HG02884 (cell line): ENCODE data around the gene GNAQ.
"Not testable (repeated sequence)": the region's sequence is repeated elsewhere in the genome, so short reads cannot be mapped to it uniquely, and the experiment has no call there.

Experiments
- ATAC-seq: cut with Tn5 transposase; IDR thresholded peaks from one replicate; pipeline ENCODE4 v1.9.1; 2021; ENCODE audit warnings: mild to moderate bottlenecking, moderate library complexity; ENCODE audit not compliant: unreplicated experiment

GNAQ gene

DNA sequence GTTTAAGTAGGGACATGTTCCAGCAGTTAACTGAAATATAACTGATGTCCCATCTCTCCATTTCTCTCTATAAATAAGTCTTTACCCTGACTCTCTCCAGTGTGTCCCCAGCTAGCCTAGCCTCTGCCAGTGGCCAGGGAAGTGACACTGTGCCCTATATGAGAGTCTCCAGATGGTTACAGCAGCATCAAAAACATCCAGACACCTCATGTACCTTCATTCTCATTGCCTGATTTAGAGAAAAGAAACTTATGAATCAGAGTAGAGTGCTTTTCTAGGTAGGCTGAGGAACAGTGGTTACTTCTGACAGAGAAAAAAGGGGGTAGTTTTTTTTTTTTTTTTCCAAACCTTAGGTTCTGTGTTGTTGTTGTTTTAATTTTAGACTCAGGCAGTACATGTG, 148.5 kb downstream of the GNAQ start:
- no peak for ATAC-seq

DNA sequence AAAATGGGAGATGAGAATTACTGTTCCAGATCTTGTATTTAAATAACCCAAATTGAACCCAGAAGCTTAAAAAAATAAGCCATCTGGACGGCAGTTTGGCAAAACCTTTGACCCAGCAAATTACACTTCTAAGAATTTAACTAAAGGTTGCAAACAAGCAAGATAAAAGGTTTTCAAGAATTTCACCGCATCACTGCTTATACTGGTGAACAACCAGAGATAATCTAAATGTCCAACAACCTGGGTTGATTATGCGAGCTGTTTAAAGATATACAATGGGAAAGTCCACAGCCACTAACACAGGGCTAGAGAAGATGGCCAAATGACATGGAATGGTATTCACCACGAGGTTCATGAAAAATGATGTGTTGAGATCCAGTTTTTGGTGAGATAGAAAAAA, 149.3 kb downstream of the GNAQ start:
- no peak for ATAC-seq

DNA sequence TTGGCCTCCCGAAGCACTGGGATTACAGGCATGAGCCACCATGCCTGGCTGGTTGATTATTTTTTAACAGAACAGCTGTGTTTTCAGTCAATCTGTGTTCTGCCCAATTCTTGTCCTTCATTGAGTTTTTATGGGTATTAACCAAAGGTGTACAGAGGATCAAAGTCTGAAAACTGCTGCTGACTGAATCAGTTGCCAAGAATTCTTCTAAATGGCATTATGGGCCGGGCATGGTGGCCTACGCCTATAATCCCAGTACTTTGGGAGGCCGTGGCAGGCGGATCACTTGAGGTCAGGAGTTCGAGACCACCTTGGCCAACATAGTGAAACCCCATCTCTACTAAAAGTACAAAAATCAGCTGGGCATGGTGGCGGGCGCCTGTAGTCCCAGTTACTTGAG, 150.0 kb downstream of the GNAQ start:
- not testable (repeated sequence) for ATAC-seq

DNA sequence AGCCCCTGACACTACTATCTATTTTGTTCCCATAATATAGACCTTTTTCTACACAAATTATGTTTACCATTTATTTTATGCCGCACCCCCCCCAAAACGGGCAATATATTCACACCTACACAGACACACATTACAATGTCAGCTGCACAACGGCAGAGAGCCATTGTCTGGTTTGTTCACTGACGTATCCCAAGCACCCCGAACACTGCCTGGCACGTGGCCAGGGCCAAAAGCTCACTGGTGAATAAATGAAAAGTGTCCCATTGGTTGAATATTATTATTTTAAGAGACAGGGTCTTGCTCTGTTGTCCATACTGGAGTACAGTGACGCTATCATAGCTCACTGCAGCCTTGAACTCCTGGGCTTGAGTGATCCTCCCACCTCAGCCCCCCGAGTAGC, 150.5 kb downstream of the GNAQ start:
- no peak for ATAC-seq

DNA sequence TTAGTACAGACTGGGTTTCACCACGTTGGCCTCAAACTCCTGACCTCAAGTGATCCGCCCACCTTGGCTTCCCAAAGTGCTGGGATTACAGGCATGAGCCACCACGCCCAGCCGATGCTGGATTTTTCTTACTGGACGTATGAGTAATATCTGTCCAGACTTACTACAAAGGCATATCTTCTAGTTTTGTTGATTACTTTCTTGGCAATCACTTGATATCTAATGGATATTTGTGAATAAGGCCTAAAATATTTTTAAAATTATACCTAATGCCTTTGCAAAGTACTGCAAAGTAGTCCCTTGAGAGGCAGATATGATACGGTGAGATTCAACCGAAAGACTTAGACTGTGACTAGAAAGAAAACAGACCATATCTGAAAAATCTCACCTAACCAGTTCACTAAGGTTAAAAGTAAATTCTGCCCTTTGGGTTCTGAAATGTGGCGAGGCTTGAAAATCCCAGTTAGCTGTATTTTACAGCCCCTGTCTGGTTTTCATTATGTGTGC, 152.1 kb downstream of the GNAQ start:
- no peak for ATAC-seq

DNA sequence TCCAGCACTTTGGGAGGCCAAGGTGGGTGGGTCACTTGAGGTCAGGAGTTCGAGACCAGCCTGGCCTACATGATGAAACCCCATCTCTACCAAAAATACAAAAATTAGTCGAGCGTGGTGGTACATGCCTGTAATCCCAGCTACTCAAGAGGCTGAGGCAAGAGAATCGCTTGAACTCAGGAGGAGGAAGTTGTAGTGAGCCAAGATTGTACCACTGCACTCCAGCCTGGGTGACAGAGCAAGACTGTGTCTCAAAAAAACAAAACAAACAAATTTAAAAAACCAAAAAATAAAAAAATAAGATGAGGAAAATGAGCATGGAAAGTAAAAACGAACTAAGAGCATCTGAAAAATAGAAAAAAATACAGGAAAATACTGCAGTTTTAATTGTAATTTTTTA, 152.8 kb downstream of the GNAQ start:
- not testable (repeated sequence) for ATAC-seq

- ATAC-seq: no peak
Measured at GRCh38 chr9:77877976-77878375, 153.6 kb downstream of the GNAQ start.

DNA sequence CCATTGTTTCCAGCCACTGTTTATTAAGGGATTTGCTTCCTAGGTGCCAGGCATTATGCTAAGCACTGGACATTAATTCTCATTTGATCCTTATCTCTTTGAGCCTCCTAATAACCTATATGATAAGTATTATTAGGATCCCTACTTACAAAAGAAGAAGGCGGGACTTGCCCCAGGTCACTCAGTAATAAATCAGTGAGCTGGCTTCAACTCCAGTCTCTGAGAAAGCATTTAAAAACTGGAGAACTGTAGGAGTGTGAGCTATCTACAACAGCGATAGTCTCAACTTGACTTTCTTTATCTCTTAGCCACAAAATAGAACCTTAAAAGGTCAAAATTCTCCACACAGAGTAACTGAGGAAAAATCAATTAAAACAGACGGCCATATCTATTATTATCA, 155.0 kb downstream of the GNAQ start:
- no peak for ATAC-seq

GRCh38 chr9:77876091-77876490, 155.5 kb downstream of the GNAQ start:
- no peak for ATAC-seq

DNA sequence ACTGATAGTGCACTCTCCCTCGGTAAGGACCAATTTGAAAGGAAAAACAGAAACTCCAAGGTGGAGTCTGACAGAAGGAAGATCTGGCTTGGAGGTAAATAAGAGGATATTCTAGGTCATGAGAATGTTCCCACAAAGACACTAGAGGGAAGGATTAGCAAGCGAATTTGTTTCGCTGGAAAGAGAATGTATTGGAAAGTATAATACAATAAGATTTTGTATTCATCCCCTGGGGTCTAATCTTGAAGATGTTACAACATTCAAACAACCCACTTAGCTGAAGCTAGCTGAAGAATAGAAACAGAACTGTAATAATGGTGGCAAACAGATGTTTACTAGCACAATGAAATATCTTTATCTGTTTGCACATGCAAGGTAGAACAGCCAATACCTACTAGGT, 158.7 kb downstream of the GNAQ start:
- ATAC-seq: no peak

DNA sequence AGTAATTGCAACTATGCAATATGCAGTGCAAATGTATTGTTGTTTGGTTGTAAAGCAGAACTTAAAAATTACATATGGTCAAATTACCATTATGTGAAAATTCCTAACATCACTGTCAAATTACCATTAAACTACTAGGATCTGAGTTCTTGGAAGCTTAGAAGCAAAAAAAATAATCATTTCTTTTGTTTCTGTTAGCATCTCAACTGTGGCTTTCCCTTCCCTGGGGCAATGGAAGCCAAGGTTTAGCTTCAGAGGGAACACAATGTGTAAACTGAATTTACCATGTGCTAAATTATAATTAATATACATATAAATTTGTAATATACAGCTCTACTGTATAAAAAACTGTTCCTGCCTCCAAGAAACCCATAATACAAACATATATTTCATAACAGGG, 159.4 kb downstream of the GNAQ start:
- ATAC-seq: no peak

- ATAC-seq: no peak
Measured at GRCh38 chr9:77871483-77871882, 160.1 kb downstream of the GNAQ start.

- no peak for ATAC-seq
Measured at GRCh38 chr9:77866878-77867277, 164.7 kb downstream of the GNAQ start.

DNA sequence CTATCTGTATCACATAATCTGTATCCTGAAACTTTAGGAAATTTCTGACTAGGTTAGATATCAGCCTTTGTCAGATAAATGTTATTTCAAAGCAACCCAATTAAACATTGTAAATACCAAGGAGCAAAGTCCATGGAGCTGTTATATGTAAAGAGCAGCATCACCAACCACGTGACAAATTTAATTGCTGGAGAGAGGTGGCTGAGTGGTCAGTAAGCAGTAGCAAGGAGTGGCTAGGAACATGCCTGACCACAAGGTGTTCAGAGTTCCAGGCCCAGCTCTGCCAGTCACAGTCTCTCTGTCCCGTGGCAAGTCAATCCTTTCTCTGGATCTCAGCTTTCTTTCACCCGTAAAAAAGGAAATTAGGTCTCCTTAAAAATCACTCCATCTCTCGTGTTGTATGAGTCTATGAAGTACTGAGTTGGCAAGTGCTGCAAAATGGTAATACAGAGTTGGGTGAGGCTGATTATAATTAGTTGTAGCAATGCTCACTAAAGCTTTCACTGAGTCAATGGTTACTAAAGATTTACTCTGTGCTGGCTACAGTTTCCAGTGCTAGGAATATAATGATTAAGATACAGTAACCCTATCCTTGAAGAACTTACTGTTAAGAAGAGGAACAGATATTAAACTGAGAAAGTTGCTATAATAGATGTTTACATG, 166.1 kb downstream of the GNAQ start:
- no peak for ATAC-seq

DNA sequence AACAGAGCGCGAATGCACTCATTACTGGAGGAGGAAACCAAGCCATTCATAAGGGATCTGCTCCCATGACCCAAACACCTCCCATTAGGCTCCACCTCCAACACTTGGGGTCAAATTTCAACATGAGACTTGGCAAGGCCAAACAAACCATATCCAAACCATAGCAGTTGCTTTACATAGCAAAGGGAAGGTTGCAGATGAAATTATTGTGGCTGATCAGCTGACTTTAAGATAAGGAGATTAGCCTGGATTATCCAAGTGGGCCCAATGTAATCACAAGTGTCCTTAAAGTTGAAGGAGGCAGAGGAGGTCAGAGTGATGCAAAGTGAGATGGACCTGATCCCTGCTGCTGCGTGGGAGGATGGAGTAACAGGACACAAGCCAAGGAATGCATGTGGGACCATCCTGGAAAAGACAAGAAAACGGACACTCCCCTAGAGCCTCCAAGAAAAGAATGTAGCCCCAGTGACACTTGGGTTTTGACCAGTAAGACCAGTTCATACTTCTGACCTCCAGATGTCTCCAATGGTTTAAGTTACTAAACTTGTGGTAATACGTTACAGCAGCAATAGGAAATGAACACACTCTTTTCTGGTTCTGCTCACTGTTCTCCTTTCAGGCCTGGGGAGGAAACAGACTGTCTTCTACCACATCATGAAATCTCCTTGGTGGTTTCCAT, 167.3 kb downstream of the GNAQ start:
- ATAC-seq: no peak

DNA sequence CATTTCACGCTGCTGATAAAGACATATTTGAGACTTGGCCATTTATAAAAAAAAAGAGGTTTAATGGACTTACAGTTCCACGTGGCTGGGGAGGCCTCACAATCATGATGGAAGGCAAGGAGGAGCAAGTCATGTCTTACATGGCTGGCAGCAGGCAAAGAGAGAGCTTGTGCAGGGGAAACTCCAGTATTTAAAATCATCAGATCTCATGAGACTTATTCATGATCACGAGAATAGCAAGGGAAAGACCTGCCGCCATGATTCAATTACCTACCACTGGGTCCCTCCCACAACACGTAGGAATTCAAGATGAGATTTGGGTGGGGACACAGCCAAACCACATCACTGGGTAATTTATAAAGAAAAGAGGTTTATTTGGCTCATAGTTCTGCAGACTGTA, 168.0 kb downstream of the GNAQ start:
- ATAC-seq: not testable (repeated sequence)

- not testable (repeated sequence) for ATAC-seq
Measured at GRCh38 chr9:77860953-77861352, 170.7 kb downstream of the GNAQ start.

- ATAC-seq: no peak
Measured at GRCh38 chr9:77857513-77858259, 173.9 kb downstream of the GNAQ start.

GRCh38 chr9:77856615-77857014, 175.0 kb downstream of the GNAQ start:
- no peak for ATAC-seq

- no peak for ATAC-seq
Measured at GRCh38 chr9:77854916-77855311, 176.7 kb downstream of the GNAQ start.

GRCh38 chr9:77854258-77854915, 177.2 kb downstream of the GNAQ start:
- no peak for ATAC-seq
